K562 (cell line): ENCODE results near the gene CBX2. TPM values are rescaled to one million over a fixed set of nuclear protein-coding genes. Genes with fewer than 3 reads are reported as not detected.

Experiments
- BHLHE40 ChIP-seq: IDR thresholded peaks from 2 replicates; pipeline ENCODE4 v1.6.1; 2011; ENCODE audit warnings: low read length, improper control_type of control experiment
- CREM ChIP-seq: IDR thresholded peaks from 2 replicates; pipeline ENCODE4 v1.6.1; 2014; ENCODE audit warnings: antibody characterized with exemption, low read depth
- ELF1 ChIP-seq: fragments of 200-800 bp; sonication (Bioruptor generic); IDR thresholded peaks from 2 replicates; pipeline ENCODE4 v1.6.1; 2016; ENCODE audit warnings: missing genetic modification characterization, missing compliant biosample characterization
- IRF1 ChIP-seq: sonication (generic); formaldehyde crosslinking; IDR thresholded peaks from 2 replicates; pipeline ENCODE4 v1.8.0; 2022; ENCODE audit warnings: missing genetic modification reagents, mild to moderate bottlenecking, borderline replicate concordance
- KLF6 ChIP-seq: fragments of 250-450 bp; sonication (Bioruptor Pico); IDR thresholded peaks from 2 replicates; pipeline ENCODE4 v1.4.0; 2020; ENCODE audit warnings: mild to moderate bottlenecking, moderate library complexity, borderline replicate concordance
- MAFF ChIP-seq: IDR thresholded peaks from 2 replicates; pipeline ENCODE4 v1.6.1; 2012; ENCODE audit warnings: low read length, improper control_type of control experiment
- POLR2B ChIP-seq: fragments of 450-650 bp; IDR thresholded peaks from 2 replicates; pipeline ENCODE4 v1.6.1; 2018; ENCODE audit warnings: low read depth; ENCODE audit not compliant: partially characterized antibody
- RBM34 ChIP-seq: fragments of 200-400 bp; formaldehyde crosslinking; IDR thresholded peaks from 2 replicates; pipeline ENCODE4 v1.6.1; 2018; ENCODE audit warnings: low read length, borderline replicate concordance; ENCODE audit not compliant: insufficient read depth
- RFX1 ChIP-seq: fragments of 450-650 bp; IDR thresholded peaks from 2 replicates; pipeline ENCODE4 v1.6.1; 2016; ENCODE audit warnings: mild to moderate bottlenecking, moderate library complexity
- VEZF1 ChIP-seq: fragments of 200-800 bp; sonication (Bioruptor generic); IDR thresholded peaks from 2 replicates; pipeline ENCODE4 v1.6.1; 2017; ENCODE audit warnings: missing genetic modification characterization, missing compliant biosample characterization
- ZNF354B ChIP-seq: fragments of 250-450 bp; sonication (Bioruptor Pico); IDR thresholded peaks from 2 replicates; pipeline ENCODE4 v1.4.0; 2020
- polyA plus RNA-seq, 8 experiments: library from polyadenylated mRNA; depleted of rRNA in 4 of 8; stranded (reverse) in 5 of 8; unstranded in 3 of 8; fragments of >200 nt; fragmentation: Nextera tagmentation in 2 of 8; fragmentation: Illumina TruSeq in 1 of 8; extraction: Ambion mirVana in 2 of 8; extraction: Trizol in 1 of 8; gene quantifications; 2 replicates each; pipeline versions ENCODE4 v1.2.1 to v1.2.3, GENCODE V29; 2011 to 2014; ENCODE audit warnings: inconsistent platforms in 1 of 8, missing spikeins in 1 of 8
- total RNA-seq, 7 experiments: library from RNA; depleted of rRNA in 6 of 7; stranded (reverse); fragments of >200 nt in 6 of 7; fragmentation: Illumina TruSeq in 2 of 7; extraction: Trizol in 2 of 7; gene quantifications; 2 replicates each; pipeline versions ENCODE4 v1.2.1 to v1.2.3, GENCODE V29; 2011 to 2021; ENCODE audit warnings: low replicate concordance in 1 of 7
- TF ChIP-seq, protein P1 (sequence below), 2 experiments: fragments of 450-650 bp; IDR thresholded peaks; 2 replicates each; pipeline ENCODE4 v1.6.1; 2018; ENCODE audit warnings: mild to moderate bottlenecking in 2 of 2, low read depth in 1 of 2; ENCODE audit not compliant: partially characterized antibody in 2 of 2
- TF ChIP-seq, protein P2 (sequence below): fragments of 250-450 bp; sonication (Bioruptor Pico); IDR thresholded peaks from 2 replicates; pipeline ENCODE4 v1.5.0; 2021

The CBX2 gene
- total and polyA plus RNA-seq, 9 of the 15 experiments (the other 6 are each of a cell fraction or from before 2014, with no cell fraction given), result 0.66 to 26.9 (median 13.9) TPM

GRCh38 chr17:79728169-79728907 is 49.6 kb upstream of the CBX2 start (continued):
- TF ChIP-seq, protein P1, sequence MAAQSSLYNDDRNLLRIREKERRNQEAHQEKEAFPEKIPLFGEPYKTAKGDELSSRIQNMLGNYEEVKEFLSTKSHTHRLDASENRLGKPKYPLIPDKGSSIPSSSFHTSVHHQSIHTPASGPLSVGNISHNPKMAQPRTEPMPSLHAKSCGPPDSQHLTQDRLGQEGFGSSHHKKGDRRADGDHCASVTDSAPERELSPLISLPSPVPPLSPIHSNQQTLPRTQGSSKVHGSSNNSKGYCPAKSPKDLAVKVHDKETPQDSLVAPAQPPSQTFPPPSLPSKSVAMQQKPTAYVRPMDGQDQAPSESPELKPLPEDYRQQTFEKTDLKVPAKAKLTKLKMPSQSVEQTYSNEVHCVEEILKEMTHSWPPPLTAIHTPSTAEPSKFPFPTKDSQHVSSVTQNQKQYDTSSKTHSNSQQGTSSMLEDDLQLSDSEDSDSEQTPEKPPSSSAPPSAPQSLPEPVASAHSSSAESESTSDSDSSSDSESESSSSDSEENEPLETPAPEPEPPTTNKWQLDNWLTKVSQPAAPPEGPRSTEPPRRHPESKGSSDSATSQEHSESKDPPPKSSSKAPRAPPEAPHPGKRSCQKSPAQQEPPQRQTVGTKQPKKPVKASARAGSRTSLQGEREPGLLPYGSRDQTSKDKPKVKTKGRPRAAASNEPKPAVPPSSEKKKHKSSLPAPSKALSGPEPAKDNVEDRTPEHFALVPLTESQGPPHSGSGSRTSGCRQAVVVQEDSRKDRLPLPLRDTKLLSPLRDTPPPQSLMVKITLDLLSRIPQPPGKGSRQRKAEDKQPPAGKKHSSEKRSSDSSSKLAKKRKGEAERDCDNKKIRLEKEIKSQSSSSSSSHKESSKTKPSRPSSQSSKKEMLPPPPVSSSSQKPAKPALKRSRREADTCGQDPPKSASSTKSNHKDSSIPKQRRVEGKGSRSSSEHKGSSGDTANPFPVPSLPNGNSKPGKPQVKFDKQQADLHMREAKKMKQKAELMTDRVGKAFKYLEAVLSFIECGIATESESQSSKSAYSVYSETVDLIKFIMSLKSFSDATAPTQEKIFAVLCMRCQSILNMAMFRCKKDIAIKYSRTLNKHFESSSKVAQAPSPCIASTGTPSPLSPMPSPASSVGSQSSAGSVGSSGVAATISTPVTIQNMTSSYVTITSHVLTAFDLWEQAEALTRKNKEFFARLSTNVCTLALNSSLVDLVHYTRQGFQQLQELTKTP (IDR thresholded peaks at IDR 0.05; ENCODE audit: low read depth in 1 of 2, partially characterized antibody in 2 of 2), result peak in 1 of 2 experiments; percentile 64
- no peak for TF ChIP-seq RBM34
- no peak for TF ChIP-seq KLF6
- TF ChIP-seq ELF1, result peak; percentile 78
- no peak for TF ChIP-seq VEZF1 (CRISPR knock-in tag)
- peak; percentile 65 for TF ChIP-seq CREM
- no peak for TF ChIP-seq MAFF
- no peak for TF ChIP-seq RFX1
- no peak for TF ChIP-seq ZNF354B (CRISPR knock-in tag)
- TF ChIP-seq BHLHE40, result no peak
- TF ChIP-seq, protein P2, sequence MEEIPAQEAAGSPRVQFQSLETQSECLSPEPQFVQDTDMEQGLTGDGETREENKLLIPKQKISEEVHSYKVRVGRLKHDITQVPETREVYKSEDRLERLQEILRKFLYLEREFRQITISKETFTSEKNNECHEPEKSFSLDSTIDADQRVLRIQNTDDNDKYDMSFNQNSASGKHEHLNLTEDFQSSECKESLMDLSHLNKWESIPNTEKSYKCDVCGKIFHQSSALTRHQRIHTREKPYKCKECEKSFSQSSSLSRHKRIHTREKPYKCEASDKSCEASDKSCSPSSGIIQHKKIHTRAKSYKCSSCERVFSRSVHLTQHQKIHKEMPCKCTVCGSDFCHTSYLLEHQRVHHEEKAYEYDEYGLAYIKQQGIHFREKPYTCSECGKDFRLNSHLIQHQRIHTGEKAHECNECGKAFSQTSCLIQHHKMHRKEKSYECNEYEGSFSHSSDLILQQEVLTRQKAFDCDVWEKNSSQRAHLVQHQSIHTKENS (CRISPR knock-in tag), result no peak
- no peak for TF ChIP-seq POLR2B
- no peak for TF ChIP-seq IRF1 (CRISPR knock-in tag)
